ENCODE measurements around the gene CABP5. TPM values are rescaled to one million over a fixed set of nuclear protein-coding genes. Genes with fewer than 3 reads are reported as not detected.
"Not testable (repeated sequence)": the region's sequence is repeated elsewhere in the genome, so short reads cannot be mapped to it uniquely, and the experiment has no call there.

CABP5 gene
- not detected for polyA plus RNA-seq (2013, experiment 1 of 2; ENCODE audit: insufficient read length)
- not detected for polyA plus RNA-seq (2013, experiment 2 of 2; ENCODE audit: insufficient read length)

DNA sequence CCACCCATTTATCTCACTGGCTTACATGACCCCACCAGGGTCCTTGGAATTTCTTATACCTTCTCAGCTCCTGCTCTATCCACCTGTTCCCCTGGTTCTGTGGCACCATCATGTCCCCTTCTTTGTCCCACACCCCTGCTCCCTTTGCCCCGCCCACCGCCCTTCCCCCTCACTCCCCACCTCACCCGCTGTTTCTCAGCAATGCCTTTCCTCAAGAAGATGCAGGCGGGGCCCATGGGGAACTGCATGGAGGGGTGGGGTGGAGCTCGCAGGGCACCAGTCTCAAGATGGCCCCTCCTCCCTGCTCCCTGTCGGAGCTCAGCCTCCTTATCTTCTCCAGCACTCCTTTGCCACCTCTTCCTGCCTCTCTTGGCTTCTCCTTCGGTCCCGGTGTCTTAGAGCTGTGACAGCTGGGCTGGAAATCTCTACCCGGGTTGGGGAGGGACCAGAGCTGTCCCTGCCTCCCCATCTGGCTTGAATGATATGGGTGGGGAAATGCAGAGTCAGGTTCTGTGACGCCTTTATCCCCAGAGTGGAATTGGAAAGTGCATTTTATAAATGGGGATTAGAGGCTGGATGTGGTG is at the start of gene CABP5:
Gene CABP5 (minus strand): TSS at position 405 of the 584 bp plus-strand sequence. CDS start 157 bp downstream, at position 248.
- no peak for DNase-seq

DNA sequence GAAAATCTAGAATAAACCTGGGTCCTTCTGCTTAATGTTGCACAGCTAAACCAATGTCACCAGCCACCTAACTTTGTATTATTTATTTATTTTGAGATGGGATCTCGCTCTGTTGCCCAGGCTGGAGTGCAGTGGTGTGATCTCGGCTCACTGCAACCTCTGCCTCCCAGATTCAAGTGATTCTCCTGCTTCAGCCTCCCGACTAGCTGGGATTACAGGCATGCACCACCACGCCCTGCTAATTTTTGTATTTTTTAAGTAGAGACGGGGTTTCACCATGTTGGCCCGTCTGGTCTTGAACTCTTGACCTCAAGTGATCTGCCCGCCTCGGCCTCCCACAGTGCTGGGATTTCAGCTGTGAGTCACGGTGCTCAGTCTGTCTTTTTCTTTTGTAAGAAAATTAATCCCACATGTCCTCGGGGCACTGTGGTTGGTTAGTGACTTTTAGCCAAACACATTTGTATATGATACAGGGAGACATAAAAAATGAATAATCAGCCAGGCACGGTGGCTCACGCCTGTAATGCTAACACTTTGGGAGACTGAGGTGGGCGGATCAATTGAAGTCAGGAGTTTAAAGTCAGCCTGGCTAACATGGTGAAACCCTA is 47.3 kb upstream of the CABP5 start:
- DNase-seq = peak; percentile 97

DNA sequence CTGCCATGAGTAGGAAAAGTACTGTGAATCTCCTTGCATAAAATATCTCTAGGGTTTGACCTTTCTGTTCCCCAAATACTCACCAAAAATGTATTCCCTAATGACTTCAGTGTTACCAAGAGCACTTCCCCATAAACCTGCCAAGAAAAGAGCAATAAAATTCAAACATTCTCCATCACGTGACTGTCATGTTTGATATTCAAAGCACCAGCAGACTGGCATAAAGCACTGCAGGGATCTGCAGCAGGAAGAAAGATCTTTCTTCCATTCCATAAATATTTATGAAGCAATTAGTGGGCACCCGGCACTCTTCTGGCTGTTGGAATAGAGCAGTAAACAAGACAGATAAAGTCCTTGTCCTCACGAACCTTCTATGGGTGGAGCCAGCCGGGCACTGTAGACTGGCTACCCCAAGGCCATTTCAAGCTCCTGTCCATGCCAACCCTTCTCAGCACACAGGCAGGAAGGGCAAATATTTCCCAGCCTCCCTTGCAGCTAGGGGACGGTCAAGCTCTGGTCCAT is 46.5 kb upstream of the CABP5 start:
- DNase-seq = peak; percentile 20

DNA sequence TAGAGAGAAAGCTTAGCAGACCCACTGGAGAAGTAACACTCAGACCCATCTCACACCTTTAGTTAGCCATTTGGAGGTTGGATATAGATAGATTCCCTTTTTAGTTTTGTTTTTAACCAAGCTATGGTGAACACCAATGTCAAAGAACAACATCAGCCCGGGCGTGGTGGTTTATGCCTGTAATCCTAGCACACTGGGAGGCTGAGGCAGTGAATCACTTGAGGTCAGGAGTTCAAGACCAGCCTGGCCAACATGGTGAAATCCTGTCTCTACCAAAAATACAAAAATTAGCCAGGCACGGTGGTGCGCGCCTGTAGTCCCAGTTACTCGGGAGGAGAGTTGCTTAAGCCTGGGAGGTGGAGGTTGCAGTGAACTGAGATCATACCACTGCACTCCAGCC is 45.1 kb upstream of the CABP5 start:
- not testable (repeated sequence) for DNase-seq

DNA sequence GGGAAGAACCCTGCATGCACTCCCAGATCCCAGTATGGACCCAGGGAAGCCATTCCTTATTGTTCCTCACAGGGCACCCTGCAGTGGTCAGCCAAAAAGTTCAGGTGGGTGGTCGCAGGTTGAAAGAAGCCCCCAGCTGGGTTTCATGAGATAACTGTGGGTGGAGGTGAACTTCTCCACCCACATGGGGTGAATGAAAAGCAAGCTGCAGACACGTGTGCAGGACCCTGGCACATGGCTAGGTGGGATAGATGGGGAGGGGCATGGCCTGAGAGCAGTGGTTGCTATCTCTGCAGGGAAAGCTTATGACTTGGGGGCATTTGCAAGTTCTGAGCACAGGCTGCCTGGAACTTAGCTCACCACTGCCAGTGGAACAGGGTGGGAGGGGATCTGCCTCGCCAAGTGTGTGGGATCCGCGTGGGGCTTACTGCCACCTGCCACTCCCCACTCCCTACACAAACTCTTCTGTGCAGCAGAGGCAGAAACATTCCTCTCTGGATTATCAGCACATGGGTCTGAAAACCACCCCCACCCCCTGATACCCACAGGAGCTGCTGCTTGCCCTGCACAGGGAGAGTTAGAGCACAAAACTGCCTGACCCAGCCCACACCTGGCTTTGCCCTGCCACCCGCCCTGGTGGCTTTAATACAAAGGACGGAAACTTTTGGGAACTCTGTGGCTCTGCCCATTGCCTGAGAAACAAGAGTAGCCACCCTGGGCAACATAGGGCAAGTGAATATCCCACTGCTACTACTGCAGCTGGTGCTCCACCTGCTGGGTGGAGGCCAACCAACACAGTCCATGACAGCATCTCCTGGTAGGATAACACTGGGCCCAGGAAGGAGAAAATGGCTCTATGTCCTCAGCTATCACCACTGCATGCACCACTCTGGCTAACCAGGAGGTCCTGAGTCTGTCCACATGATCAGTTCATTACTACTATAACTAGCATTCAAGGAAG is 42.3 kb upstream of the CABP5 start:
- no peak for DNase-seq

DNA sequence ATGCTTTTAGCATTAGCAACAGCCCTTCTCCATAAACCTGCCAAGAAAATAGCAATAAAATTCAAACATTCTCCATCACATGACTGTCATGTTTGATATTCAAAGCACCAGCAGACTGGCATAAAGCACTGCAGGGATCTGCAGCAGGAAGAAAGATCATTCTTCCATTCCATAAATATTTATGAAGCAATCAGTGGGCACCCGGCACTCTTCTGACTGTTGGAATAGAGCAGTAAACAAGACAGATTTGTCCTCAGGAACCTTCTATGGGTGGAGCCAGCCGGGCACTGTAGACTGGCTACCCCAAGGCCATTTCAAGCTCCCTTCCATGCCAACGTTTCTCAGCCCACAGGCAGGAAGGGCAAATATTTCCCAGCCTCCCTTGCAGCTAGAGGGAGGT is 41.2 kb upstream of the CABP5 start:
- no peak for DNase-seq

DNA sequence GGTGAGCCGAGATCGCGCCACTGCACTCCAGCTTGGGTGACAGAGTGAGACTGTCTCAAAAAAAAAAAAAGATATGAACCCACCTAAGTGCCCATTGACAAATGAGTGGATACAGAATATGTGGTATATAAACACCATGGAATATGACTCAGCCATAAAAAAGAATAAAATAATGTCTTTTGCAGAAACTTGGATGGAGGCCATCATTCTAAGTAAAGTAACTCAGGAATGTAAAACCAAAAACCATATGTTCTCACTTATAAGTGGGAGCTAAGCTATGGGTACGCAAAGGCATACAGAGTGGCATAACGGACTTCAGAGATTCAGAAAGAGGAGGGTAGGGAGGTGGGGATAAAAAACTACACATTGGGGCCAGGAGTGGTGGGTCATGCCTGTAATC is 37.2 kb upstream of the CABP5 start:
- peak; percentile 65 for DNase-seq

DNA sequence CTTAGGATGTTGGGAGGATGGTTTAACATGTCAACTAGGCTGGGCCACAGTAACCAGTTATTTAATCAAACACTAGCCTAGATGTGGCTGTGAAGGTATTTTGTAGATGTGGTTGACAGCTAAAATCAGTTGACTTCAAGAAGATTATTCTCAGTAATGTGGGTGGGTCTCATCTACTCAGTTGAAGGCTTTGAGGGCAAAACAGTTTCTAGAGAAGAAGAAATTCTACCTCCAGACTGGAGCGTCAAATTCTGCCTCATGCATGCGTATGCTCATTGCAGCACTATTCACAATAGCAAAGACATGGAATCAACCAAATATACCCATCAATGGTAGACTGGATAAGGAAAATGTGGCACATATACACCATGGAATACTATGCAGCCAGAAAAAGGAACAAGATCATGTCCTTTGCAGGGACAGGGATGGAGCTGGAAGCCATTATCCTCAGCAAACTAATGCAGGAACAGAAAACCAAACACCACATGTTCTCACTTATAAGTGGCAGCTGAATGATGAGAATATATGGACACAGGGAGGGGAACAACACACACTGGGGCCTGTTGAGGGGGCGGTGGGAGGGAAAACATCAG is 26.4 kb upstream of the CABP5 start:
- not testable (repeated sequence) for DNase-seq

DNA sequence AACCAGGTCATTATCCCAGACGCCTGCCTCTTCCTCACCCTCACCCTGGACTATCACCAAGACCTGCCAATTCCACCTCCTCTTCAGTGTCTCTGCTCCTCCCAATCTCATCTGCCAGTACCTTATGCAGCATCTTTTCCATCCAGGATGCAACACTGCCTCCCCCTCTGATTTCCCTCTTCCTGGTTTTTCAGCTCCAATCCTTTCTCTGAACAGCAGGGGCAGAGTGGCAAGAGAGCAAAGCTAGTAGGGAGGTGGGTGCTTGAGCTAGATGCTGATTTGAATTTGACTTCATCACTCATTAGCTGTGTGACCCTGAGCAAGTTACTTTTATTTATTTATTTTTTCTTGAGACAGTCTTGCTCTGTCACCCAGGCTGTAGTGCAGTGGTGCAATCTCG is 25.6 kb upstream of the CABP5 start:
- no peak for DNase-seq

DNA sequence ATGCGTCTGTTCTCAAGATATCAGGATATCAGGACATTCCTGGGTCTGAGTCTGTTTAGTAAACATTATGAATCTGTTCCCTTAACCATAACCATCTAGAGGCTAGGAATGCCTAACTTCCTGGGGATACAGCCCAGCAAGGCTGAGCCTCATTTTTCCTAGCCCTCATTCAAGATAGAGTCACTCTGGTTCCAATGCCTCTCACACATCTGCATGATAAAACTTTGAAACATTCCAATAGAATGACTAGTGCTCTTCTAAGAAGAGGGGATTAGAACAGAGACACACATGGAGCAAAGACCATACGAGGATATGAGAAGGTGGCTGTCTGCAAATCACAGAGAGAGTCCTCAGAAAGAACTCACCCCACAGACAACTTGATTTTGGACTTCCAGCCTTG is 20.6 kb upstream of the CABP5 start:
- peak; percentile 28 for DNase-seq

DNA sequence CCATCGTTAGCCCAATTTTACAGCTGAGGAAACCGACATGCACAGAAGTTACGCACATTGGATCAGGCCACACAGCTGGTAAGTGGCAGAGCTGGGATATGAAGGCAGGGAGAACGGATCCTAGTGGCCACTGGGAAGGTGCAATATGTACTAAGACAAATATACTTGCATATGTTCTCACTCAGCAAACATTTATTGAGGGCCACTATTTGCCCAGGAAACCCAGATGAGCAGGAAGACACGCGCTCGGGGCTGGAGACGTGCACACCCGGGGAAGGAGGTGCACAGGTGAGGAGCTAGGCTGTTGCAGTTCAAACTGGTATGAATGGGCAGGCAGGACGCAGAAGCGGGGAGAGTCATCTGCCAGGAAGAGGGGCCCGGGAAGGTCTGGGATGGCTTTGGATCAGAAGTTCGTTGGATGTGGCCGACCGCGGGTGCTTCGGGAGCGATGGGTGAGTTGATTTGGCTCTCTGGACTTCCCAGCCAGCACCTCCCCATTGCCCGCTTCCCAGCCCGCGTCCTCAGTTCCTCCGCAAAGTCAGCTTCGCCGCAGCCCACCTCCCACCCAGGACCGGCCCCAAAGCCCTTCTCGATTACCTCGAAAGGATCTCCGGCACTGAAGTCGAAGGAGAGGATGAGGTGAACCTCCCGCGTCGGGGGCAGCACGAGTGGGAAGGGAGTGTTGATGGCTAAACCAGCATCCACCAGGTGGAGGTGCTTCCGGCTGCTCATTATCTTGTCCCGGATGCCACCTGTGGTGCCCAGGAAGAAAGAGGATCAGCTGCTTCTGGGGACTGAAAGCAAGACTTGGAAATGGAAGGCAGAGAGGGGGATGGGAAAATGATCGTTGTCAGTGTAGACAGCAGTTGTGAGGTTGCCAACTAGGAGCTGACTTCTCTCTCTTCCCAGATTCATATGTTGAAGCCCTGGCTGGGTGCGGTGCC is 17.8 kb upstream of the CABP5 start:
- no peak for DNase-seq

DNA sequence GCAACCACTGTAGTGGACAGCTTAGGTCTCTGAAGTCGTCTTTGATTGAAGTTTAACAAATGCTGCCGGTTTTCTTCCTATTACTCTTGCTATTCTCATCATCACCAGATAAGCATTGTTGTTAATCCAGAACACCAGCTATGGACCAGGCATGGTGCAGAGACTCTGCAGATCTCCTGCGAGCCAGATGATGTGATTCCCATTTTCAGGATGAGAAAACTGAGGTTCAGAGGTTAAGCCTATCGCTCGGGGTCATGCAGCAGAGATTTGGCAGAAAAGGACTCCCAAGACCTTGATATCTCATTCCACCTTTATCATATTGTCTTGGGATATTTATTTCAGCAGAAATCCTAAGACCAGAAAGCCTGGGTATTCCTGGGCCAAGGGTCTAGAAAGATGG is 16.5 kb upstream of the CABP5 start:
- no peak for DNase-seq

DNA sequence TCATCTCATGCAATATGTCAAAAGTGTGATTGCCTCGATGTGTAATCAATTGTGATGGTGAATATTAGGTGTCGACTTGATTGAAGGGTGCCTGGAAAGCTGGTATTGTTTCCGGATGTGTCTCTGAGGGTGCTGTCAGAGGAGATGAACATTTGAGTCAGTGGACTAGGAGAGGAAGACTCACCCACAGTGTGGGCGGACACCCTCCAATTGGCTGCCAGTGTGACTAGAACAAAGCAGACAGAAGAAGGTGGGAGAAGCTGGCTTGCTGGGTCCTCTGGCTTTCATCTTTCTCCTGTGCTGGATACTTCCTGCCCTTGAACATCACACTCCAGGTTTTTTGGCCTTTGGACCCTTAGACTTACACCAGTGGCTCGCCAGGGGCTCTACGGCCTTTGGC is 15.5 kb upstream of the CABP5 start:
- no peak for DNase-seq

DNA sequence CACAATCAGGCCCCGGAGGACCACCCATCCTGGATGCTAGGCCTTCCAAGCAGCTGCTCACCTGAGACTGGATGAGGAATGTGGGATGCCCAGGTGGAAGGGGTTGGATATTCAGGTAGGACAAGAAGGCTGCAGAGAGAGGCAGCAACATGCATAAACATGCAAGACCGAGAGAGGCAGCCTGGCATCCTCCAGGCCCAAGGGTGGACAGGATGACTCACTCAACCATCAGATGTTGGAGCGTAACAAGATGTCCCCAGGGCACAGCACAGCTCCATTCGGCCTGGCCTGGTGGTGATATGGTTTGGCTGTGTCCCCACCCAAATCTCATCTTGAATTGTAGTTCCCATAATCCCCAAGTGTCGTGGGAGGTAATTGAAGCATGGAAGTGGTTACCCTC is 10.0 kb upstream of the CABP5 start:
- DNase-seq = no peak

DNA sequence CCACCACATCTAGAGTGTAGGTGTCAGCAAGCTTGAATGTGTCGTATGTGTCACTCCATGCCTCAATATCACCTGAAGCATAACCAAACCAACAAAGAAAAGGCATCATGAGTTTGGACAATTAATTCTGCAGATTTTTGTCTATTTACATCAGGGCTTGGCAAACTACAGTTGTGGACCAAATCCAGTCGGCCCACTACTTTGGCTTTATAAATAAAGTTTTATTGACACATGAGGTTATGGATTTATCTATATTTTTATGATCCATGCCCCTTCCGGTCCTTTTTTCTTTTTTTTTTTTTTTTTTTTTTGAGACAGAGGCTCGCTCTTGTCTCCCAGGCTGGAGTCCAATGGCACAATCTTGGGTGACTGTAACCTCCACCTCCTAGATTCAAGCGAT is 9.2 kb upstream of the CABP5 start:
- no peak for DNase-seq

DNA sequence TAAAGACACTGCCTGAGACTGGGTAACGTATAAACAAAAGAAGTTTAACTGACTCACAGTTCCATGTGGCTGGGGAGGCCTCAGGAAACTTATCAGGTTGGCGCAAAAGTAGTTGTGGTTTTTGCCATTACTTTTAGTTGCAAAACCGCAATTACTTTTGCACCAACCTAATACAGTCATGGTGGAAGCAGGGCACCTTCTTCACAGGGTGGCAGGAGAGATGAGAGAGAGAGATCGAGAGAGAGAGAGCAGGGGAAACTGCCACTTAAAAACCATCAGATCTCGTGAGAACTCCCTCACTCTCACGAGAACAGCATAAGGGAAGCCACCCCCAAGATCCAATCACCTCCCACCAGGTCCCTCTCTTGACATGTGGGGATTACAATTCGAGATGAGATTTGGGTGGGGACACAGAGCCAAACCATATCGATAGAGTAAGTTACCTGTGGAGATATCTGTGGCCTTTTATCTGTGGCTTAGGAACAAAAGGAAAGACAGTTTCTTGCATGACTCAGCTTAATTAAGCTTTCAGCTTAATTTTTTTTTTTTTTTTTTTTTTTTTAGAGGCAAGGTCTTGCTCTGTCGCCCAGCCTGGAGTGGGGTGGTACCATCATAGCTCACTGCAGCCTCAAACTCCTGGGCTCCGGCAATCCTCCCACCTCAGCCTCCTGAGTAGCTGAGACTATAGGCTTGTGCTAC is 7.6 kb upstream of the CABP5 start:
- no peak for DNase-seq

DNA sequence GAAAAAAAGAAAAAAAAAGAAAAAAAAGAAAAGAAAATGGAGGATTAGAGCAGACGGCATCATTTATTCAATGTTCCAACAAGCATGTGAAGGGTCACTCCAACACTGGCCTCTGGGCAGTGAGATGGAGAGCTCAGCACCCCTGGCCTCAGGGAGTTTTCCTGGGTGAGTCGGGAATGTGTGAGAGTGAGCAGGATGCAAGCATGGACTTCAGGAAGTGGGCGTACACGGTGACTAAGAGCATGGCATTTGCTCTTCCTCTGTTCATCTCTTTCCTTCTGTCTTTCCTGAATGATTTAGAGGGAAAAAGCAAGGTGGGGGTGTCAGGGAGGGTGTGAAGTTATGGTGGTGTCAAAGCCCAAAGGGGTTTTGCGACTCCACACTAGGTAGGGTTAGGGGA is 682 bp upstream of the CABP5 start:
- no peak for DNase-seq

DNA sequence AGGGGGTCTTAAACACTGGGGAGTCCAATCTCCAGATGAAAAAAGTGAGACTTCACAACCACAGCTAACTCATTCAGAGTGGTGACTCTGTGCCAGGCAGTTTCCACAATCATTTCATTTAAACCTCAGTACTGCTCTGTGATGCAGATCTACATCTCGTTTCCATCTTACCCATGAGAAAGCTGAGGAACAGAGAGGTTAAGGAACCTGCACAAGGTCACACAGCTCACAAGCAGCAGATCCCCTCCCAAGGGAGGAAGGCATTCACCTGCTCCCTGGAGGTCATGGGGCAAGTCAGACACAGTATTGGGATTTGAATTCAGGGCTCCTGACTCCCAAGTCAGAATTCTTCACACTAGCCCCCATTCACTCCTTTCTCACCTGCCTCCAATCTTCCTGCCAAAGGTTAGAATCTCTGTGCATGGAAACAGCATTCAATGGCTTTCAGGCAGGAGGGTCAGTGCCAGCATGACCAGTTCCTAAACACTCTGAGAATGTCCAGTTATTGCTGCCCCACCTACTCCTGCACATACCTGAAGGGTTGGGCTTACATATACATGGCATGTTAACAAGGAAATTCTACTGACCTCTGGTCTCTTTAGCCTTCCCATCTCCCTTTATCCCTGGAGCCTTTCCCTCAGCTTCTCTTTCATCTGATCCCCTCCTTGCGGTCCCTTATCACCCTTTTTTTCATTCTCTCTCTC is 1.9 kb downstream of the CABP5 start:
- no peak for DNase-seq

DNA sequence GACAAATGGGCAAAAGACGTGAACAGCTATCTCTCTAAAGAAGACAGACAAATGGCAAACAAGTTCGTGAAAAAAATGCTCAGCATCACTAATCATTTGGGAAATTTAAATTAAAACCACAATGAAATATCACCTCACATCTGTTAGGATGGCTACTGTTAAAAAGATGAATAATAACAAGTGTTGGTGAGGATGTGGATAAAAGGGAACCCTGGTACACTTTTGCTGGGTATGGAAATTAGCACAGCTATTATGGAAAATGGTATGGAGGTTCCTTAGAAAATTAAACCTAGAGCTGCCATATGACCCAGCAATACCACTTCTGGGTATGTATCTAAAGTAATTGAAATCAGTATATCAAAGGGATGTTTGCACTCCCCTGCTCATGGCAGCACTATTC is 7.1 kb downstream of the CABP5 start:
- no peak for DNase-seq

DNA sequence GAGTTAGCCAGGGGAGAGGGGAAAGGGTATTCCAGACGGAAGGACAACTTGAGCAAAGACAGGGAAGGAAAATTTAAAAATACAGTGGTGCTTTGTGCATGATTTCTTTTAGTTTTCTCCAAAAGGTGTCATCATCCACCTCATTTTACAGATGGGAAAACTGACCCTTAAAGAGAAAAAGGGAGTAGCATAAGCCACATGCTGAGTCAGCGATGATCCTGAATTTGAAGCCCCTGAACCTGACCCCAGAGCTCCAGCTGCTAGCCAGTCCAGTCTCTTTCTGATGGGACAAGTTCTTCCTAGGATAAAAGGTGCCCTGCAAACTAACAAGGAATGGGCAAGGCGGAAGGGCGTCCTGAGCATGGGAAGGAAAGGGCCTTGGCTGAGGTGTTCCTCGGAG is 10.3 kb downstream of the CABP5 start:
- no peak for DNase-seq
